Endodermal cell (in vitro differentiated cells): Measurements from ENCODE around the gene CEP83. TPM values are rescaled to one million over a fixed set of nuclear protein-coding genes. Genes with fewer than 3 reads are reported as not detected.

Source experiments
- DNase-seq: peaks from one replicate; pipeline ENCODE4 v3.0.0-alpha.2; 2017
- H3K27ac ChIP-seq: 2 replicates; pipeline ENCODE4 v1.5.1; 2013; ENCODE audit warnings: mild to moderate bottlenecking, low read depth, low read length, moderate library complexity
- H3K27me3 ChIP-seq: 2 replicates; pipeline ENCODE4 v1.6.1; 2013; ENCODE audit warnings: mild to moderate bottlenecking, low read length, moderate library complexity; ENCODE audit not compliant: insufficient read depth, control insufficient read depth, poor library complexity, severe bottlenecking
- H3K36me3 ChIP-seq: 2 replicates; pipeline ENCODE4 v1.7.0; 2013; ENCODE audit warnings: mild to moderate bottlenecking, low read length, moderate library complexity; ENCODE audit not compliant: control insufficient read depth, insufficient read depth
- H3K4me1 ChIP-seq: one replicate; pipeline ENCODE4 v1.7.0; 2013; ENCODE audit warnings: low read length; ENCODE audit not compliant: control insufficient read depth, insufficient read depth
- H3K4me3 ChIP-seq: 2 replicates; pipeline ENCODE4 v1.5.1; 2013; ENCODE audit warnings: mild to moderate bottlenecking, low read length, moderate library complexity
- H3K9ac ChIP-seq: 2 replicates; pipeline ENCODE4 v1.6.1; 2013; ENCODE audit warnings: mild to moderate bottlenecking, low read length, moderate library complexity; ENCODE audit not compliant: poor library complexity, severe bottlenecking; ENCODE audit errors: extremely low read depth
- H3K9me3 ChIP-seq: 2 replicates; pipeline ENCODE4 v1.6.1; 2013; ENCODE audit warnings: mild to moderate bottlenecking, low read length, moderate library complexity; ENCODE audit not compliant: control insufficient read depth
- H3K27ac Mint-ChIP-seq: 2 replicates; pipeline ENCODE4 v1.8.0; 2020; ENCODE audit warnings: mixed read lengths
- H3K27me3 Mint-ChIP-seq: 2 replicates; pipeline ENCODE4 v1.8.0; 2021; ENCODE audit warnings: mild to moderate bottlenecking, mixed read lengths; ENCODE audit not compliant: insufficient read depth
- H3K36me3 Mint-ChIP-seq: 2 replicates; pipeline ENCODE4 v1.8.0; 2020; ENCODE audit warnings: low read depth, mixed read lengths
- H3K4me1 Mint-ChIP-seq: 2 replicates; pipeline ENCODE4 v1.8.0; 2020; ENCODE audit warnings: mixed read lengths
- H3K4me3 Mint-ChIP-seq: 2 replicates; pipeline ENCODE4 v1.8.0; 2020; ENCODE audit warnings: mild to moderate bottlenecking, moderate library complexity, mixed read lengths
- H3K9me3 Mint-ChIP-seq: 2 replicates; pipeline ENCODE4 v1.8.0; 2020; ENCODE audit warnings: mild to moderate bottlenecking, mixed read lengths
- CTCF ChIP-seq: fragments of 200-600 bp; sonication (generic); conservative IDR thresholded peaks from 2 replicates; pipeline ENCODE4 v1.5.0; 2021; ENCODE audit warnings: antibody characterized with exemption, mild to moderate bottlenecking
- WGBS, 2 experiments: methylation state at CpG; one replicate each; pipeline versions ENCODE4 v1.1.5 to v1.1.7; 2013; ENCODE audit warnings: missing lambda C conversion rate in 2 of 2, mixed read lengths in 1 of 2; ENCODE audit not compliant: insufficient coverage in 1 of 2, insufficient read length in 1 of 2; 5-methylcytosine and 5-hydroxymethylcytosine counted together
- total RNA-seq, 2 donors: library from RNA; stranded (reverse); fragmentation: NEBNext Ultra II Directional in 1 of 2; extraction: Animal tissue kit (Norgen Biotek cat#: 25700) in 1 of 2; gene quantifications; 2 replicates in 1 of 2; 3 replicates in 1 of 2; pipeline ENCODE4 v1.2.1, GENCODE V29; 2021

Gene CEP83
- total RNA-seq, 2 donors from 2014 or later = 28.6 to 36.3 TPM

- H3K27ac Mint-ChIP-seq = no peak overlapping the region
Observed at GRCh38 chr12:94272280-94272679, 187.4 kb downstream of the CEP83 start.

GRCh38 chr12:94271351-94271750 lies 188.3 kb downstream of the CEP83 start:
- Histone ChIP-seq H3K4me3 (no peak overlapping the region), H3K36me3 (no peaks in the 10 kb centered on the region), H3K27me3 (no peaks in the 10 kb centered on the region), H3K9me3 (no peaks in the 10 kb centered on the region), H3K4me1 (no peaks in the 10 kb centered on the region), H3K27ac (no peak overlapping the region), H3K9ac (no peak overlapping the region)
- no peak overlapping the region for H3K4me3 Mint-ChIP-seq
- H3K27ac Mint-ChIP-seq = no peak overlapping the region
- peaks cover 7% of the 10 kb centered on the region for H3K4me1 Mint-ChIP-seq
- H3K27me3 Mint-ChIP-seq = no peaks in the 10 kb centered on the region
- H3K36me3 Mint-ChIP-seq = no peaks in the 10 kb centered on the region
- DNase-seq = no peak
- no peaks in the 10 kb centered on the region for H3K9me3 Mint-ChIP-seq
- no peak for TF ChIP-seq CTCF
- WGBS, 2 experiments = 82 to 94% methylated on average over 2 to 6 of the region's 6 CpGs

More at GRCh38 chr12:94272280-94272679, 187.4 kb downstream of the CEP83 start:
- H3K9ac ChIP-seq = no peak overlapping the region
- Mint-ChIP-seq H3K36me3 (no peaks in the 10 kb centered on the region), H3K4me3 (no peak overlapping the region), H3K4me1 (peaks cover 7% of the 10 kb centered on the region), H3K9me3 (no peaks in the 10 kb centered on the region), H3K27me3 (no peaks in the 10 kb centered on the region)
- H3K36me3 ChIP-seq = no peaks in the 10 kb centered on the region
- no peaks in the 10 kb centered on the region for H3K27me3 ChIP-seq
- 95 to 100% methylated on average over 1 to 5 of the region's 5 CpGs for WGBS, 2 experiments
- H3K4me1 ChIP-seq = no peaks in the 10 kb centered on the region
- H3K9me3 ChIP-seq = no peaks in the 10 kb centered on the region
- TF ChIP-seq CTCF = no peak
- DNase-seq = no peak
- no peak overlapping the region for H3K27ac ChIP-seq
- H3K4me3 ChIP-seq = no peak overlapping the region

- no peak overlapping the region for H3K4me3 ChIP-seq
- no peak for DNase-seq
- Mint-ChIP-seq H3K27ac (no peak overlapping the region), H3K27me3 (peaks cover 2% of the 10 kb centered on the region), H3K36me3 (no peaks in the 10 kb centered on the region), H3K4me3 (no peak overlapping the region), H3K4me1 (peaks cover 9% of the 10 kb centered on the region), H3K9me3 (no peaks in the 10 kb centered on the region)
- H3K9me3 ChIP-seq = no peaks in the 10 kb centered on the region
- H3K9ac ChIP-seq = no peak overlapping the region
- no peaks in the 10 kb centered on the region for H3K36me3 ChIP-seq
- H3K27ac ChIP-seq = no peak overlapping the region
- WGBS, 2 experiments = 90 to 97% methylated on average over 3 to 4 of the region's 4 CpGs
- no peaks in the 10 kb centered on the region for H3K4me1 ChIP-seq
- no peak for TF ChIP-seq CTCF
- H3K27me3 ChIP-seq = no peaks in the 10 kb centered on the region
Observed at GRCh38 chr12:94269316-94269999, 190.2 kb downstream of the CEP83 start.
